Gastroesophageal sphincter (tissue), 4 donors: ENCODE data around the gene SHISAL1. TPM values are rescaled to one million over a fixed set of nuclear protein-coding genes. Genes with fewer than 3 reads are reported as not detected.

ENCODE experiments used
- ATAC-seq: fragments of 150-250 bp; one replicate; pipeline ENCODE4 v1.9.1; 2016; ENCODE audit warnings: mild to moderate bottlenecking, moderate library complexity
- H3K27ac ChIP-seq, 4 donors: fragments of 200-600 bp; sonication (generic) in 3 of 4; 1 replicate in 3 of 4; 2 replicates in 1 of 4; pipeline ENCODE4 v1.5.1; 2016 to 2019
- H3K27me3 ChIP-seq: fragments of 200-600 bp; sonication (generic); one replicate; pipeline ENCODE4 v1.5.1; 2019
- H3K36me3 ChIP-seq, 2 donors: fragments of 200-600 bp; sonication (generic); one replicate each; pipeline ENCODE4 v1.5.1; 2019; ENCODE audit warnings: control low read depth in 1 of 2
- H3K4me1 ChIP-seq, 3 donors: fragments of 200-600 bp; sonication (generic); 1 replicate in 2 of 3; 2 replicates in 1 of 3; pipeline ENCODE4 v1.5.1; 2016 to 2019; ENCODE audit warnings: control low read depth in 2 of 3
- H3K4me3 ChIP-seq, 2 donors: fragments of 200-600 bp; sonication (generic); one replicate each; pipeline ENCODE4 v1.5.1; 2019; ENCODE audit warnings: mild to moderate bottlenecking in 1 of 2, moderate library complexity in 1 of 2
- H3K9me3 ChIP-seq, 3 donors: fragments of 200-600 bp; sonication (generic); one replicate each; pipeline ENCODE4 v1.5.1; 2017 to 2019; ENCODE audit warnings: control low read depth in 2 of 3
- CTCF ChIP-seq, 4 experiments: fragments of 200-600 bp in 2 of 4; fragments of 450-650 bp in 2 of 4; sonication (generic) in 1 of 4; IDR thresholded peaks; one replicate each; pipeline ENCODE4 v1.5.1; 2017 to 2019; ENCODE audit warnings: antibody characterized with exemption in 4 of 4, mild to moderate bottlenecking in 2 of 4, moderate library complexity in 2 of 4
- EP300 ChIP-seq: sonication (generic); formaldehyde crosslinking; IDR thresholded peaks from one replicate; pipeline ENCODE4 v1.6.1; 2017; ENCODE audit warnings: antibody characterized with exemption, mild to moderate bottlenecking
- POLR2A ChIP-seq, 2 donors: fragments of 450-650 bp; IDR thresholded peaks; one replicate each; pipeline ENCODE4 v1.6.1; 2017; ENCODE audit warnings: antibody characterized with exemption in 2 of 2, mild to moderate bottlenecking in 2 of 2, moderate library complexity in 1 of 2
- POLR2AphosphoS5 ChIP-seq: sonication (generic); formaldehyde crosslinking; IDR thresholded peaks from one replicate; pipeline ENCODE4 v1.6.1; 2017; ENCODE audit warnings: antibody characterized with exemption
- WGBS, 2 donors: methylation state at CpG; one replicate each; pipeline ENCODE4 v1.1.5; 2018; ENCODE audit warnings: low coverage in 1 of 2; 5-methylcytosine and 5-hydroxymethylcytosine counted together
- total RNA-seq, 4 donors: library from RNA; depleted of rRNA; stranded (reverse); fragments of >200 nt; gene quantifications; one replicate each; pipeline ENCODE4 v1.1.0, GENCODE V29; 2016

Gene SHISAL1
- total RNA-seq, 4 donors from 2014 or later: 4.5 to 23.1 (median 6.2) TPM

- WGBS, 2 donors: 83% methylated on average over 8 of the region's 19 CpGs; no CpG with 5 or more reads in 1 of the 2 donors
- Histone ChIP-seq H3K27me3 (peaks cover 10% of the 10 kb centered on the region), H3K9me3 (no peaks in the 10 kb centered on the region), H3K36me3 (no peaks in the 10 kb centered on the region), H3K4me1 (no peaks in the 10 kb centered on the region), H3K4me3 (no peak overlapping the region), H3K27ac (no peak overlapping the region)
- ATAC-seq: no peak
- TF ChIP-seq POLR2AphosphoS5 (no peak), EP300 (no peak), POLR2A (IDR thresholded peaks at IDR 0.05) (no peak), CTCF (IDR thresholded peaks at IDR 0.05) (no peak)
Observed at GRCh38 chr22:44286646-44287045, 26.1 kb downstream of the SHISAL1 start.

- Histone ChIP-seq H3K27me3 (peaks cover 17% of the 10 kb centered on the region), H3K9me3 (no peaks in the 10 kb centered on the region), H3K4me1 (no peaks in the 10 kb centered on the region), H3K27ac (no peak overlapping the region), H3K4me3 (no peak overlapping the region), H3K36me3 (no peaks in the 10 kb centered on the region)
- WGBS, 2 donors: 50 to 92% methylated on average over 1 to 2 of the region's 3 CpGs
- ATAC-seq: no peak
- TF ChIP-seq EP300 (no peak), CTCF (IDR thresholded peaks at IDR 0.05) (no peak), POLR2AphosphoS5 (no peak), POLR2A (IDR thresholded peaks at IDR 0.05) (no peak)
Observed at GRCh38 chr22:44284711-44285110, 28.0 kb downstream of the SHISAL1 start.

GRCh38 chr22:44281768-44282637 lies 30.7 kb downstream of the SHISAL1 start:
- Histone ChIP-seq H3K9me3 (no peaks in the 10 kb centered on the region), H3K27me3 (peaks cover 14% of the 10 kb centered on the region), H3K4me3 (no peak overlapping the region), H3K36me3 (no peaks in the 10 kb centered on the region), H3K27ac (no peak overlapping the region), H3K4me1 (peaks cover 0 to 9% (median 0%) of the 10 kb centered on the region in 3 donors)
- no peak for TF ChIP-seq EP300
- no peak for TF ChIP-seq CTCF (IDR thresholded peaks at IDR 0.05)
- no peak for TF ChIP-seq POLR2A (IDR thresholded peaks at IDR 0.05)
- no peak for TF ChIP-seq POLR2AphosphoS5
- ATAC-seq: no peak
- WGBS, 2 donors: 53% methylated on average over 9 of the region's 26 CpGs; no CpG with 5 or more reads in 1 of the 2 donors

GRCh38 chr22:44280665-44281188 lies 32.0 kb downstream of the SHISAL1 start:
- Histone ChIP-seq H3K9me3 (no peaks in the 10 kb centered on the region), H3K4me1 (peaks cover 0 to 9% (median 0%) of the 10 kb centered on the region in 3 donors), H3K36me3 (no peaks in the 10 kb centered on the region), H3K4me3 (no peak overlapping the region), H3K27ac (no peak overlapping the region), H3K27me3 (peaks cover 14% of the 10 kb centered on the region)
- TF ChIP-seq EP300: no peak
- WGBS, 2 donors: no CpG with 5 or more reads among the region's 9 CpGs
- no peak for ATAC-seq

GRCh38 chr22:44279069-44279360 lies 33.7 kb downstream of the SHISAL1 start:
- H3K36me3 ChIP-seq: no peaks in the 10 kb centered on the region
- no peaks in the 10 kb centered on the region for H3K9me3 ChIP-seq
- 3% methylated on average over 6 of the region's 9 CpGs; no CpG with 5 or more reads in 1 of the 2 donors for WGBS, 2 donors
- H3K27me3 ChIP-seq: peaks cover 14% of the 10 kb centered on the region
- TF ChIP-seq CTCF (IDR thresholded peaks at IDR 0.05) (no peak), EP300 (no peak), POLR2AphosphoS5 (no peak), POLR2A (IDR thresholded peaks at IDR 0.05) (no peak)
- H3K27ac ChIP-seq: no peak overlapping the region
- ATAC-seq: no peak
- no peak overlapping the region for H3K4me3 ChIP-seq
- peaks cover 0 to 9% (median 0%) of the 10 kb centered on the region in 3 donors for H3K4me1 ChIP-seq
